Occipital lobe (tissue), 2 donors: ENCODE results near the gene ZNF576. TPM values are rescaled to one million over a fixed set of nuclear protein-coding genes. Genes with fewer than 3 reads are reported as not detected.
"Not testable (repeated sequence)": the region's sequence is repeated elsewhere in the genome, so short reads cannot be mapped to it uniquely, and the experiment has no call there.

Source experiments
- DNase-seq: peaks from one replicate; lab custom pipeline; 2025; lab: John Stamatoyannopoulos, UW
- total RNA-seq: library from RNA; depleted of rRNA; stranded (reverse); fragments of >200 nt; gene quantifications from one replicate; pipeline ENCODE4 v1.2.3, GENCODE V29; 2014

ZNF576 gene
- total RNA-seq, 1 donor from 2014 or later = 5.1 TPM

DNA sequence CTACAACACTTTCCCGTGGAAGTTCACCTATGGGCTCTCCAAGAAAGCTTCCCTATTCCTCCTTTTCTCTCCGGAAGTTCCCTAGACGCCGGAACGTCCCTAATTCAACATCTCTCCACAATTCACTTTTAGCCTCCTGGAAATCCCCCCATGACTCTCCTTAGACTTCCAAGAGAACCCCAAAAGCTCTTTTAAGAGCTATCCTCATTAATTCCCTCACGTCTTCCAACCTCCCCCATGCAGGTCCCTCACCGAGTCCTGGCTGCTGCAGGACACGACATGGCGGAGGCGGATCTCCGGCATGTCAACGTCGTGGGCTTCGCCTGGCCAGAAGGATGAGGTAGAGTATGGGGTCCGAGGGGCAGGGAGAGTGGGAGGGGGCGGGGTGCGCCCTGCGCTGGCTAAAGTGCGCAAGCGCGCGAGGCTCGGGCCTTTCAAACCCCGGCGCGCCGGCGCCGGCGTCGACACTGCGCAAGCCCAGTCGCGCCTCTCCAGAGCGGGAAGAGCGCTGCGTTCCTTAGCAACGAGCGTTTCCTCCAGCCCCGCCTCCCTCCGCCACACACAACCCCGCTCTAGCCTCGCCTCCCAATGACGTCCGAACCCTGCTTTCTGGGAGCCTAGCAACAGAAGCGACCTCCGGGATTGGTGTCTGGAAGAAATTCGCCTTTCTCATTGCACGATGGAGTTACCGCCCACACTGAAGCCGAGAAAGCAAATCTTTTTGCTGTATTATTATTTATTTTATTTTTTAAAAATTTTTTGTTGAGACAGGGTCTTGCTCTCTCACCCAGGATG, 21.0 kb upstream of the ZNF576 start, which contains the start of the genes PINLYP and XRCC1:
TSS of gene PINLYP (plus strand) at position 646 of the 795 bp plus-strand sequence. CDS start 1,391 bp downstream, outside the sequence.
TSS of gene XRCC1 (minus strand) at position 372 of the 795 bp plus-strand sequence. CDS start at position 303, 69 bp downstream.
- DNase-seq = peak; percentile 96

DNA sequence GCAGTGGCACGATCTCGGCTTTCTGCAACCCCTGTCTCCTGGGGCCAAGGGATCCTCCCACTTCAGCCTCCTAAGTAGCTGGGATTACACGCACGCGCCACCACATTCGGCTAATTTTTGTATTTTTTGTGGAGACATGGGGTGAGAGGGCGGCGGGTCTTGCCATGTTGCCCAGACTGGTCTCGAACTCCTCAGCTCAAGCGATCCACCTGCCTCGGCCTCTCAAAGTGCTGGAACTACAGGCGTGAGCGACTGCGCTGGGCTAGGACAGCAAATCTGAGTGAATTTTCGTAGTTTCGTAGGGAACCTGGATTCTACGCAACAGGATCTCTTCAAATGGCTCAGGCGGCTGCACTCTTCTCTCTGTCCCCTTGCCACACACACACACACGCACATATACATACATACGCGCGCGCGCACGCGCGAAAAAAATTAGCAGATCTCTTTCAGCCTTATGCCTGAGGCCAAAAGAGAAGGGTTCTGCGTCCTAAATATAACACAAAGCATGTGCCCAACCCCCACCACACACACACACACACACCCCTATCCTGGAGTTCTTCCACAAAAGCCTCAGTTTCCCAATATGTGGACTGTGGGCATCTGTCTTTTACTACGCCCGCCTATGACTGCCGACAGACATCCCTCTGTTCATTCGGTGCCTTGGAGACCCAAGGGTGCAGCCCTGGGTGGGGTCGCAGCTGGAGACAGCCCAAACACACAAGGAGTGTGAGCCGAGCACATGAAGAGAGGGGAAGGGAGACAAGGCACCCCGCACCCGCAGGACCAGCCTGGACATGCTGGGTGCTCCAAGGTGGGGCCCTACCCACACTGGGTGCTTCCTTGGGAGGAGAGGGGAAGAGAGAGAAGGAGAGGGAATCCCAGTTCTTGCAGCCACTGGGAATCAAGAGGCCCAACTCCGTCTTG, 20.2 kb upstream of the ZNF576 start:
- DNase-seq = no peak

DNA sequence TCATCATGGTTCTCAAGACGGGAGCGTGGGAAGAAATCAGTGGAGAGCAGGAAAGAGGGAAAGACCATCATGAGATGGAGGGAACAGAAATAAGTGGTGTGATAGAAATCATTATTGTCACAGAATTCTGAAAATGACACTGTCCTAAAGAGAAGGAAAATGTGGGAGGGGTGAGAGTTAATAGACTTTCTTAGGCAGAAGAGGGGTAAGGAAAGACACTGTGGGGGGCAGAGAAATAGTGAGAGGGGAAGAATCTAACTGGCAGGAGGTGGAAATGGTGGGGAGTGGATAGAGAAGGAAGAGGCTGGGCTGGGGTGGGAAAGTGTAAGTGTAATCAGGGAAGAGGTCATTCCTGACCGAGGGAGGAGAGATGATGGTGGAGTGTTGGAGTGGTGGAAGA, 17.6 kb upstream of the ZNF576 start:
- DNase-seq = no peak

DNA sequence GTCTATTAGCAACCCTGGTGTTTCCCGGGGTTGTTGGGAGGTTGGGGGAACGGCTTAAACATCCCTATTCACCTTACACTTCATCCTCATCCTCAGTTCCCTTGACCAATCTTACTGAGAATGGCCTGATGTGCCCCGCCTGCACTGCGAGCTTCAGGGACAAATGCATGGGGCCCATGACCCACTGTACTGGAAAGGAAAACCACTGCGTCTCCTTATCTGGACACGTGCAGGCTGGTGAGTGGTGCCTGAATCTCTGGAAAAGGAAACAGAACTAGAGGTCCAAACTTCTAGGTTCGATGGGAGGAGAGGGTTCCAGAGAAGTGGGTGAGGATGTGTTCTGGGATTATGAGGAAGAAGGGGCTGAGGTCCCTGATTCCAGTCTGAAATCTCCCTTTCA, 14.9 kb upstream of the ZNF576 start:
- no peak for DNase-seq

DNA sequence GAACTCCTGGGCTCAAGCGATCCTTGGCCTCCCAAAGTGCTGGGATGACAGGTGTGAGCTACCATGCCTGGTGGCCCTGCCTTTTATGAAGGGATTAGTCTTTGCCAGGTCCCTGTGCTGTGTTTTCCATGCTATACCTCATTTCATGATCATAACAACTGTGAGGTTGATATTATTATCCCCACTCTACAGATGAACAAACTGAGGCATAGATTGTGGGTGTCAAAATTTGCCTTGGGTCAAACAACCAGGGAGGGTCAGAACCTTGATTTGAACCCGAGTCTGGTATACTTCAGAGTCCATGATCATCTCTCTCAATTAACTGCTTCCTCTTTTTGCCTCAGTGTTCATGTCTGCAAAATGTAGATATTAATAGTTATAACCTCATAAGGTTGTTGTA, 13.9 kb upstream of the ZNF576 start:
- no peak for DNase-seq

DNA sequence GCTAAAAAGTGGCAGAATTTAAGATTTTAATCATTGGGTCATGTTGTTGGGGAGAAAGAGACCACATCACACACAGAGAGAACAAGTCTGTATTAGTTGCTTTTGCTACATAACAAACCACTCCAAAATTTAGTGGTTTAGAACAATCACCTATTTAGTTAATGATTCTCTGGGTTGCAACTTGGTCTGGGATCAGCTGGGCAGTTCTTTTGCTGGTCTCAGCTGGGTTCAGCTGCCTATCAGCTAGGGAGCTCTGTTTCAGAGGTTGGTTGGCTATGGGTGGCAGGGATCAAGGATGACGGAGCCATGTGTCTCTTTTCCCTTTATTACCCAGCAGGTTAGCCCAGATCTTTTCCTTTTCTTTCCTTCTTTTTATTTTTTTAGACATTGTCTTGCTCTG, 11.9 kb upstream of the ZNF576 start:
- DNase-seq = no peak

DNA sequence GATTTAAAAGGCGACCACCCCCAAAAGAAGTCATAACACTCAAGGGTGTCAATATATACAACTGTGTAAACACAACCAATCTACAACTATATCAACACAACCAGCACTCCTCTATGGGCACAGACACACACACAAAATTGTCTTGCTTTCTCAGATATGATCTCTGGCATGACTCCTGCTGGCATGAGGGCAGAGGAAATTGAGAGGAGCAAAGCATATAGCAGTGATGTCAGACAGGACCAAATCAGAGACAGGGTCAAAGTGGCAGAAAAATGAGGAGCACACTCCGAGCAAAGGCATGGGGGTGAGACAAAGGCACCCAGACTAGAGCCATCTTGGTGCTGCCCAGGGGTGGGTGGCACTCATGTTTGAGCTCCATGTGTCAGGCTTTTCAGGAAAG, 10.0 kb upstream of the ZNF576 start:
- DNase-seq = no peak

DNA sequence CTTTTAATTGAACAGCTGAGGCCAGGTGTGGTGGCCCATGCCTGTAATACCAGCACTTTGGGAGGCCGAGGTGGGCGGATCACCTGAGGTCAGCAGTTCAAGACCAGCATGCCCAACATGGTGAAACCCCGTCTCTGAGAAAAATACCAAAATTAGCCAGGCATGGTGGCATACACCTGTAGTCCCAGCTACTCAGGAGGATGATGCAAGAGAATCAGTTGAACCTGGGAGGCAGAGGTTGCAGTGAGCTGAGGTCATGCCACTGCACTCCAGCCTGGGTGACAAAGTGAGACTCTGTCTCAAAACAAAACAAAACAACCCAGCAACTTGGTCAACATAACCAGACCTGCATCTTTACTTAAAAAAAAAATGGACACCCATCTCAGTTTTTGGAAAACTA, 9.4 kb upstream of the ZNF576 start:
- DNase-seq = not testable (repeated sequence)

DNA sequence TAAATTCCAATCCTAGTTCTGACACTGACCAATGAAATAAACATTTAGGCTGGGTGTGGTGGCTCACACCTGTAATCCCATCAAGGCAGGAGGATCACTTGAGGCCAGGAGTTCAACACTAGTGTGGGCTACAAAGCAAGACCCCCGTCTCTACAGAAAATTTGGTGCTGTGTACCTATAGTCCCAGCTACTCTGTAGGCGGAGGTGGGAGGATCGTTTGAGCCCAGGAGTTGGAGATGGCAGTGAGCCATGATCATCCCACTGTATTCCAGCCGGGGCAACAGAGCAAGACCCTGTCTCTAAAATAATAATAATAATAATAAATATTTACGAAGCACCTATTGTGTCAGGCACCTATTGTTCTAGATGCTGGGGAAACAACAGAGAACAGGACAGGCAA, 7.1 kb upstream of the ZNF576 start:
- DNase-seq = no peak

DNA sequence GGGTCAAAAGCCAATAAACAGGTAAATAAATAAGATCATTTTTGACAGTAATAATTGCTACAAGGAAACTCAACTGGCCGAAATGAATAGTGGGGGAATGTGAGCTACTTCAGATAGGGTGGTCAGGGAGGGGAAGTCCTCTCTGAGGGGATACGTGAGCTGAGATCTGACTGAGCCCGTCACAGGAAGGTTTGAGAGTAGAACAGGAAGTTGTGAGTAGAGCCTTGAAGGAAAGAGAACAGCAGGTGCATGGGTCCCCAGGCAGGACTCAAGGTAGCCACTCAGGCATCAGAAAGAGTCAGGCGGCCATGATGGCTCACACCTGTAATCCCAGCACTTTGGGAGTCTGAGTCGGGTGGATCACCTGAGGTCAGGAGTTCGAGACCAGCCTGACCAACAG, 6.7 kb upstream of the ZNF576 start:
- no peak for DNase-seq

DNA sequence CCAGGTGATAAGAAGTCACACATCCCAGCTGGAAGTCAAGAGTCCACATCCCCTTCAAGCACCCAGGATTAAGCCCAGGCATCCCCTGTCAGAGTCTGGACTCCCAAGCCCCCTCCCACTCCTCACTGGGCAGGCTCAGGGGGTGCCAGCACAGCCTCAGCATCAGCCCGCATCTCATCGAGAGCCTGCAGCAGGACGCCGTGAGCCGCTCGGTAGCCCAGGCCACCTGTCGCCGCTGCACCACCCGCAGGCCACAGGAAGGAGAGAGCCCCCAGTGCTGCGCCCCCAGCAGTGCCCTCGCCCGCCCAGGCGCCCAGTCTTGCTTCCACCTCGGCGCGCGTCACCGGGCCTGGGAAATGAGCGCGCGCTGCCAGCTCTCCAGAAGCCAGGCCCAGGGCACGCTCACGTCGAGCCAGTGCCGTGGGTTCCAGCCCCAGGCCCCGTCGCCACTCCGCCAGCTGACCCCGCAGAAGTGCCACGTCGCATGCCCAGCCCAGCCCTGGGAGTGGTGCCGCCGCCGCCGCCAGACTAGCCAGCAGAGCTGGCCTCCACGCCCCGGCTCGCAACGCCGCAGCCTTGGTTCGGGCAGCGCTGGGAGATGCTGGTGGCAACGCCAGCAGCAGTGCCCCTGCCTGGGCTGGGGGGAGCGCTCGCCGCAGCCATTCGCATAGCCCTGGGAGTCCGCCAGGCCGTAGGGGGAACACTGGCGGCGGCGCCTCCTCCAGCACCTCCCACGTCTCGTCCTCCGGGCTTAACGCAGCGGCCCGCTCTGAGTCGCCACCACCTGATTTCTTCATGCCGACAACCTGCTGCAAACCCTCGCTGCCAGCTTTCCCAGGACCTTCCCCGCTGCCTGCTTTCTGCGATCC, 4.3 kb upstream of the ZNF576 start:
- DNase-seq = no peak

DNA sequence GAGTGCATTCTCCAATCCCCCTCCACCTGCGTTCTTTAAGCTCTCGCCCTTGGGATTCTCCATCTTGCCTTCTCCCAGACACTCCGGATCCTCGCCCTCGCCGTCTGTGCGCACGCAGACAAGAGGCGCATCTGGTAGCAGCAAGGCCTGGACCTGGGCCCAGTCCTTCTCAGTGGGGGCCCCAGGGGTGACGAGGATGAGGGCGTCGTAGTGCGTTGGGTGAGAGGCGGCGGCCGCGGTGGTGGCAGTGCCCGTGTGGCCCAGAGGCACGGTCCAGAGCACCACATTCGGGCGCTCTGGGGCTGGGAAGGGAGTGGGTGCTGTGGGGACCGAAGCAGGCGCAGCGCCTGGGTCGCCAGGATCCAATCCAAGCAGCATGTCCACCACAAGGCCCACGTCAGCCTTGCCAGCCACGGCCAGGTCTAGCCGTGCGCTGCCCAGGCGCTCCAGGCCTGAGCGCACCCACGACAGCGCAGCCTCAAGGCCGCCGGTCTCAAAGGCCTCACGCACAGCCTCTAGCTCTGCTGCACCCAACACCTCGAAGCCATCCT, 3.5 kb upstream of the ZNF576 start:
- no peak for DNase-seq

DNA sequence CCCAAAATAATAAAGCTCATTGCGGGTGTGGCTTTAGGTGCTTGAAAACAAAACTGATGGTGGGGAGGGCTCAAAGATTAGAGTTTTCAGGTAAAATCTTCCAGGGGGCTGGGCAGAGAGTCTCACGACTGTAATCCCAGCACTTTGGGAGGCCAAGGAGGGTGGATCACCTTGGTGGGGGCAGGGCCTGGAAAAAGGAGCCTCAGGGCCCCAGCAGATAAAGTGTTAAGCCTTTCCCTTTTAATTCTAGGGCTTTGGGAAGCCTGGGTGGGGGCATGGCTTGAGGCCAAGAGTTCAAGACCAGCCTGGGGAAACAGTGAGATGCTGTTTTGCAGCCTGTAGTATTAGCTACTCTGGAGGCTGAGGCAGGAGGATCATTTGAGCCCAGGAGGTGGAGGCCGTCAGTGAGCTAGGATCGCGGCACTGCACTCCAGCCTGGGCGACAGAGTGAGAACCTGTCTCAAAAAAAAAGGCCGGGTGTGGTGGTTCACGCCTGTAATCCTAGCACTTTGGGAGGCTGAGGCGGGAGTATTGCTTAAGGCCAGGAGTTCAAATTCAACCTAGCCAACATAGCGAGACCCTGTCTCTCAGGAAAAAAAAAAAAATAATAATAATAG, 2.2 kb upstream of the ZNF576 start:
- DNase-seq = no peak

DNA sequence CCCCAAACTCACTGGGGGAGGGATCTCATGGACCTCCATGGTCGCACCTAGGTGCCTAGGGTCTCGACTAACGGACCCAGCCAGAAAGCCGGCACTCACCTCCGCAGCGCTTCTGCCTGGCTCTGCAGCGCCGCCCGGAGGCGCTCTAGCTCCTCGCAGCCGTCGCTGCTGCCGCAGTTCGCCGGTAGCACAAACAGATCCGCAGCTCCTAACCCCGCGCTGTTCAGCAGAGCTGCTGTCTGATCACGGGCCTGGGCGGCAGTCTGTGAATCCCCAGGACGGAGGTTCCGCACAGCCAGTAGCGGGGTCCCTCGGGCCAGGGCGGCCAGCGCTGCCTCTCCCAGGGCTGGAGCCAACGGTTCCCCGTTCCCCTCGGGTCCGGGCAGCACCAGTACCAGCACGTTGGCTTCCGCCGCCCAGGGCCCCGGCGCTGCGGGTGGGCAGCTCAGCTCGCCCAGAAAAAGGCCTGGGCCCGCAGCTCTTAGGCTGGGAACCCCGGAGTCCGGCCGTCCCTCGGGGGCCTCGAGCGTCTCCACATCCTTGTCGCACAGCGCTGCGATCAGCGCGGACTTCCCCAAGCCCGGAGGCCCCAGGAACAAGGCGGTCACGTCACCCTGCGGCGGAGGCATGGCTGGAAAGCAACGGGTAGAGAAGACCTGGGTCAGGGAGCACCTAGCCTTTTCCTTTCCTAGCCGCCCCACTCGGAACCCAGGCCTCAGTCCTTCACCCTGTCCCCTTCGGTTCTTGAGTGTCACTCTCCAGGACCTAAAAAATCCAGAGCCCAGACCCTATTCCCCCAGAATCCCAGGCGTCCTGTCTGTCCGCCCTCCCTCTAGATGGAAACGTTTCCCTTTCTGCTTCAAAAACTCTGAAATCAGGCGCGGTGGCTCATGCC, 1.4 kb upstream of the ZNF576 start:
- no peak for DNase-seq

DNA sequence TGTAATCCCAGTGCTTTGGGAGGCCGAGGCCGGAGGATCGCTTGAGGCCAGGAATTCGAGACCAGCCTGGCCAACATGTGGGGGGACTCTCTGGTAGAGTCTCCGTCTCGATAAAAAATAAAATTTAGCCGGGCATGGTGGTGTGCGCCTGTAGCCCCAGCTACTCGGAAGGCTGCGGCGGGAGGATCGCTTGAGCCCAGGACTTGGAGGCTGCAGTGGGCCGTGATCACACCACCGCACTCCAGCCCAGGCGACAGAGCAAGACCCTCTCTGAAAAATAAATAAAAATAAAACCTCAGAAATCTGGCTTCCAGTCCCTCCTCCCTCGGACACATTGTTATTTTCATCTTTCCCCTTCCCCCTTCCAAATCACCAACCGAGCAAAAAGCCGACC, 793 bp upstream of the ZNF576 start:
- no peak for DNase-seq

DNA sequence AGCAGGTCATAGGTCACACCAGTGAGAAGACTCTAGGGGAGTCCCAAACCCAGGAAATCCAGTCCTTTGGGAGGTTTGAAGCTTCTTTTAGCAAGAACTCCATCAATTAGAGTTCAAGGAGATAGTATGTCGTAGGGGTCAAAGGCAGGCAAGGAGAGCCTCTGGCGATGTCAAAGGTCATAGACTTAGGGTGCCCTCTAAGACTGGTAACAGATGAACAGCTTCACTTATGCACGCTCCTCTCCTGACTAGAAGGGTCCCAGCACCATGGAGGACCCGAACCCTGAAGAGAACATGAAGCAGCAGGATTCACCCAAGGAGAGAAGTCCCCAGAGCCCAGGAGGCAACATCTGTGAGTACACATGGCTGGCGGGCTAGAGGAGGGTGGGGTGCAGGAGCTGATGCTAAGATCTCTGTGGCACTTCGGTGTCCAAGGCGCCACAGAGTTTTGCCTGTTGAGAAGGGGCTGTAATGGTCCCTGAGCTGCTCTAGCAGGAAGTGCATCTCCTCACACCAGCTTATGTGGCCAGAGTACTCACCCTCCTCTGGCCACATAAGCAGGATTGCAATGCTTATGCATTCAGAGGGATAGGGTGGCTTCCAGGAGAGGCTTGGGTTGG, 557 bp downstream of the ZNF576 start:
- no peak for DNase-seq

DNA sequence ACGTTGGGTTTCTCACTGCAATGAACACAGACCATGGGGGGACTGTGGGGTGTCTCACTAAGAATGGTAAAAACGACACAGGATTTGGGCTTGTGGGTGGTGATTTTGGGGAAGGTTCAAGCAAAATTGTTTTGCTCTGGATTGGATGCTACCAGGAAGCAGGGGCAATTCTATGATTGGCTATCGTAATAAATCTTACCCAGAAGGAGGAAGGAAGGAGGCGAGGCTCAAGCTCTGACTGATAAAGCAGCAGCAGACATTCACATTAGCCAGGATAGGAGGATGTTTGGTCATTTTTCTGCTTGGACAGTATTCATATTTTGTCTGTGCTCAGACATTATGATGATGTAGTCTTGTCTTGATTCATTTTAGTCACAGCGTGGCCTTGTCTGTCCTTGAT, 1.5 kb downstream of the ZNF576 start:
- no peak for DNase-seq

DNA sequence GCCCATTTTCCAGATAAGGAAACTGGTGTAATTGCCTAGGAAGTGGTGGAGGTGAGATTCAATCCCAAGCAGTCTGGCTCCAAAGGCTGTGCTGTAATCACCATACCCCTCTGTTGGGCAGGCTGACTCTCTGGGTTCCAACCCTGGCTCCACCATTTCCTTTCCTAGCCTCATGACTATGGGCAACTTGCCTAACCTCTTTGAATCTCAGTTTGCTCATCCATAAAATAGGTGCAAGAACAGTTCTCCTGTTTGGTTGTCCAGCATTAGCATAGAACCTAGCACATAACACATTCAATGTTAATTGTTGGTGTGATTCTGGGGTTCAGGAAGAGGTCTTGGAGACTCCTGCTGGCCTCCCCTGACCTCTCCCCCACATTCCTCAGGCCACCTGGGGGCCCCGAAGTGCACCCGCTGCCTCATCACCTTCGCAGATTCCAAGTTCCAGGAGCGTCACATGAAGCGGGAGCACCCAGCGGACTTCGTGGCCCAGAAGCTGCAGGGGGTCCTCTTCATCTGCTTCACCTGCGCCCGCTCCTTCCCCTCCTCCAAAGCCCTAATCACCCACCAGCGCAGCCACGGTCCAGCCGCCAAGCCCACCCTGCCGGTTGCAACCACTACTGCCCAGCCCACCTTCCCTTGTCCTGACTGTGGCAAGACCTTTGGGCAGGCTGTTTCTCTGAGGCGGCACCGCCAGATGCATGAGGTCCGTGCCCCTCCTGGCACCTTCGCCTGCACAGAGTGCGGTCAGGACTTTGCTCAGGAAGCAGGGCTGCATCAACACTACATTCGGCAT, 2.2 kb downstream of the ZNF576 start:
- no peak for DNase-seq
